Left ventricle myocardium superior (tissue), 1 donor: ENCODE data around the gene HHIP. TPM values are rescaled to one million over a fixed set of nuclear protein-coding genes. Genes with fewer than 3 reads are reported as not detected.
"Not testable (repeated sequence)": the region's sequence is repeated elsewhere in the genome, so short reads cannot be mapped to it uniquely, and the experiment has no call there.

Source experiments
- ATAC-seq: fragments of 200-7000 bp; cut with Tn5 transposase; one replicate; pipeline ENCODE4 v1.9.1; 2020; ENCODE audit warnings: mild to moderate bottlenecking, moderate library complexity
- DNase-seq: peaks from one replicate; pipeline ENCODE4 v3.0.0-alpha.2; 2020
- intact Hi-C: fragments of 100-400 bp; cut with micrococcal nuclease; formaldehyde crosslinking; loops from one replicate; pipeline ENCODE4 v1.11.0; 2022
- total RNA-seq: library from RNA; stranded (reverse); fragmentation: NEBNext Ultra II Directional; extraction: Animal tissue kit (Norgen Biotek cat#: 25700); gene quantifications from one replicate; pipeline ENCODE4 v1.2.1, GENCODE V29; 2021
- donor health status: DM: no; HTN: yes; CAD: no; lungs with severe emphysema.

HHIP gene
- total RNA-seq, 1 donor from 2014 or later: not detected

GRCh38 chr4:144732584-144733428 is 86.8 kb downstream of the HHIP start:
- intact Hi-C loops: no loop called here
- DNase-seq: no peak
- no peak for ATAC-seq

- no peak for DNase-seq
- intact Hi-C loops: no loop called here
- no peak for ATAC-seq
Measured at GRCh38 chr4:144733566-144733965, 87.6 kb downstream of the HHIP start.

GRCh38 chr4:144734522-144734921 is 88.6 kb downstream of the HHIP start:
- ATAC-seq (no peak), DNase-seq (no peak)
- intact Hi-C loops: no loop called here

- ATAC-seq (no peak), DNase-seq (no peak)
- intact Hi-C loops: no loop called here
Measured at GRCh38 chr4:144738649-144739048, 92.7 kb downstream of the HHIP start.

- DNase-seq (no peak), ATAC-seq (no peak)
- intact Hi-C loops: no loop called here
Measured at GRCh38 chr4:144739511-144740033, 93.6 kb downstream of the HHIP start.

- intact Hi-C loops: no loop called here
- no peak for ATAC-seq
Measured at GRCh38 chr4:144740316-144740715, 94.4 kb downstream of the HHIP start.

GRCh38 chr4:144748814-144749555 is 103.0 kb downstream of the HHIP start:
- ATAC-seq (no peak), DNase-seq (no peak)
- intact Hi-C loops: no loop called here

More at GRCh38 chr4:144740316-144740715, 94.4 kb downstream of the HHIP start:
- no peak for DNase-seq

- DNase-seq: no peak
- no peak for ATAC-seq
- intact Hi-C loops: no loop called here
Measured at GRCh38 chr4:144750348-144750747, 104.4 kb downstream of the HHIP start.

GRCh38 chr4:144754562-144755410 is 108.8 kb downstream of the HHIP start:
- intact Hi-C loops: no loop called here
- no peak for ATAC-seq
- DNase-seq: no peak

- DNase-seq (no peak), ATAC-seq (no peak)
- intact Hi-C loops: no loop called here
Measured at GRCh38 chr4:144757969-144758368, 112.0 kb downstream of the HHIP start.

- ATAC-seq, intact Hi-C loops, DNase-seq: not testable (repeated sequence)
Measured at GRCh38 chr4:144768809-144769208, 122.9 kb downstream of the HHIP start.

- no peak for DNase-seq
- no peak for ATAC-seq
- intact Hi-C loops: no loop called here
Measured at GRCh38 chr4:144778364-144778763, 132.4 kb downstream of the HHIP start.

GRCh38 chr4:144782345-144782744 is 136.4 kb downstream of the HHIP start:
- no peak for DNase-seq
- intact Hi-C loops: no loop called here
- ATAC-seq: no peak

GRCh38 chr4:144785961-144786360 is 140.0 kb downstream of the HHIP start:
- intact Hi-C loops: no loop called here
- DNase-seq (no peak), ATAC-seq (no peak)

GRCh38 chr4:144787365-144788258 is 141.7 kb downstream of the HHIP start:
- DNase-seq: no peak
- ATAC-seq: no peak
- intact Hi-C loops: no loop called here

- ATAC-seq (no peak), DNase-seq (no peak)
- intact Hi-C loops: no loop called here
Measured at GRCh38 chr4:144788469-144788868, 142.5 kb downstream of the HHIP start.

GRCh38 chr4:144791933-144792332 is 146.0 kb downstream of the HHIP start:
- DNase-seq, intact Hi-C loops, ATAC-seq: not testable (repeated sequence)
